Heart left ventricle (tissue), 16 donors: ENCODE measurements around the gene PIK3CA. TPM values are rescaled to one million over a fixed set of nuclear protein-coding genes. Genes with fewer than 3 reads are reported as not detected.
"Not testable (repeated sequence)": the region's sequence is repeated elsewhere in the genome, so short reads cannot be mapped to it uniquely, and the experiment has no call there.

Experiments used
- ATAC-seq, 4 donors: fragments of 200-7000 bp; cut with Tn5 transposase; one replicate each; pipeline ENCODE4 v1.9.1; 2020 to 2022; ENCODE audit warnings: moderate library complexity in 4 of 4, mild to moderate bottlenecking in 3 of 4, moderate number of reproducible peaks in 1 of 4
- DNase-seq, 5 donors: peaks; one replicate each; pipeline ENCODE4 v3.0.0-alpha.2; 2020
- H3K27ac ChIP-seq, 12 donors: fragments of 200-600 bp; sonication (generic) in 4 of 12; one replicate each; pipeline versions ENCODE4 v1.5.0 to v1.8.0; 2016 to 2022; ENCODE audit warnings: mild to moderate bottlenecking in 2 of 12
- H3K27me3 ChIP-seq, 9 donors: fragments of 200-600 bp; sonication (generic) in 2 of 9; one replicate each; pipeline versions ENCODE4 v1.5.1 to v1.8.0; 2016 to 2022; ENCODE audit warnings: mild to moderate bottlenecking in 3 of 9
- H3K36me3 ChIP-seq, 9 donors: fragments of 200-600 bp; sonication (generic) in 2 of 9; one replicate each; pipeline versions ENCODE4 v1.5.0 to v1.8.0; 2018 to 2022; ENCODE audit warnings: mild to moderate bottlenecking in 2 of 9
- H3K4me1 ChIP-seq, 12 donors: fragments of 200-600 bp; sonication (generic) in 4 of 12; one replicate each; pipeline versions ENCODE4 v1.5.0 to v1.8.0; 2016 to 2022; ENCODE audit warnings: mild to moderate bottlenecking in 3 of 12
- H3K4me3 ChIP-seq, 12 donors: fragments of 200-600 bp; sonication (generic) in 4 of 12; one replicate each; pipeline versions ENCODE4 v1.5.0 to v1.8.0; 2017 to 2022; ENCODE audit warnings: mild to moderate bottlenecking in 9 of 12, moderate library complexity in 4 of 12
- H3K9me3 ChIP-seq, 12 donors: fragments of 200-600 bp; sonication (generic) in 4 of 12; one replicate each; pipeline versions ENCODE4 v1.5.0 to v1.8.0; 2016 to 2022; ENCODE audit warnings: mild to moderate bottlenecking in 1 of 12
- CTCF ChIP-seq, 12 donors: fragments of 200-600 bp; sonication (generic) in 4 of 12; IDR thresholded peaks; one replicate each; pipeline versions ENCODE4 v1.5.0 to v1.8.0; 2018 to 2022; ENCODE audit warnings: antibody characterized with exemption in 12 of 12, mild to moderate bottlenecking in 5 of 12
- POLR2A ChIP-seq, 2 donors: fragments of 450-650 bp; IDR thresholded peaks; one replicate each; pipeline ENCODE4 v1.6.1; 2017; ENCODE audit warnings: antibody characterized with exemption in 2 of 2, mild to moderate bottlenecking in 2 of 2, moderate library complexity in 2 of 2
- WGBS, 4 donors: extraction: QIAGEN DNeasy Blood & Tissue Kit in 2 of 4; methylation state at CpG; one replicate each; pipeline versions ENCODE4 v1.1.5 to v1.1.7; 2013 to 2018; 5-methylcytosine and 5-hydroxymethylcytosine counted together
- intact Hi-C, 10 donors: fragments of 100-400 bp; cut with DNase I; formaldehyde crosslinking; loops; one replicate each; pipeline versions ENCODE4 v1.11.1 to v1.14.2; 2022
- polyA plus RNA-seq, 2 donors: library from polyadenylated mRNA; stranded (reverse); fragments of 200-250 nt; gene quantifications; one replicate each; pipeline ENCODE4 v1.2.3, GENCODE V29; 2013
- total RNA-seq, 9 donors: library from RNA; depleted of rRNA in 2 of 9; stranded (reverse); fragments of >200 nt in 2 of 9; fragmentation: NEBNext Ultra II Directional in 3 of 9; extraction: Animal tissue kit (Norgen Biotek cat#: 25700) in 3 of 9; gene quantifications; one replicate each; pipeline versions ENCODE4 v1.1.0 to v1.2.4, GENCODE V29; 2016 to 2023
- donor health status: ischemic (EF 13 %, LVEDD 7.1; RV severe dilation, severe dysfunction).
- donor health status: healthy with polysubstance abuse.
- donor health status: DM: no; HTN: yes; CAD: no.
- donor health status: DM: no; HTN: no; CAD: no.
- donor health status: ischemic (EF 25% LVEDD 6.9; RV normal size, moderate dysfunction).
- donor health status: ischemic (EF 25% LVEDD 5.7; RV mildly dilated, moderate dysfunction).
- donor health status: healthy.
- donor health status: DM: yes; HTN: yes; CAD: no.
- donor health status: ischemic (EF 35%, LVEDD 5.7; RV mildly dilated, moderate dysfunction).
- donor health status: nonischemic (EF 11% LVEDD 7.7; RV severe dilation, severe dysfunction).
- donor health status: DM: yes; HTN: yes; CAD: no.
- donor health status: PGD.
- donor health status: ischemic (EF 29% LVEDD 5.4; RV normal size, mild dysfunction).
- donor health status: nonischemic (EF 23%, LVEDD 6.1; RV moderate dilation, normal function).

PIK3CA gene
- total and polyA plus RNA-seq, 11 donors, result 3.1 to 28.0 (median 18.7) TPM

DNA sequence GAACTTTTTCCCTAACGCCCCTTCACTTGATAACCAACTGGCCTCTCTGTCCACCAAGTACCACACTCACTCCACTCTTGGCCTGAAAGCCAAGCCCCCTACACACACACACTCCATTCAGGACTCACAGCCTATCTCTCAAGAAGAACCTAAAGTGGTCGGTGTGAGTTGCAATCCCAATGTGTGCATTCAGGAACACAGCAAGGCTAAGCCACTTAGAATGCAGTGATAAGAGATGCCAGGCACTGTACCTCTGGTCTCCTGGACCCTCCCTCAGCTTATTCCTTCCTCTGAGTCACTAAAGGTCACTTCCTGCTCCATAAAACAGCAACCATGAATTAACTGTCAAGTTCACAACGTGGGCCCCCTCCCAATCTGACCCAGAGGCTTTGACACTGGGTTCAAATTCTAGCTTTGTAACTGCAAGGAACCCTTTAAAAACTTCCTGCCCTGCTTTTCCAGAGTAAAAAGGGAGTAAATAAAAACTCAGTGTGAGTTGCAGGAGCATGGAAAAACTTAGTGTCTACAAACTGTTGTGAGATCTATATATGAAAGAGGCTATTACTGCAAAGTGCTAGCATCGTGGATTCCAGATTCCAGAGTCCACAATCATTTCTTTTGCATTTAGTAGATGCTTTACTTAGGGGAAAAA lies 120.4 kb downstream of the PIK3CA start:
- Histone ChIP-seq H3K27me3 (no peaks in the 10 kb centered on the region), H3K9me3 (no peaks in the 10 kb centered on the region), H3K27ac (no peak overlapping the region), H3K4me3 (no peak overlapping the region), H3K36me3 (no peaks in the 10 kb centered on the region), H3K4me1 (peaks cover 0 to 12% (median 3%) of the 10 kb centered on the region in 12 donors)
- ATAC-seq, result peak in 1 of 4 donors; percentile 16
- intact Hi-C loops, result loop anchor here in 2 of 10 donors (5.0 to 10.0 kb wide), 2 partner anchors 46 to 121 kb away; partner anchors contain the start of gene PIK3CA (in 1 of the 2)
- DNase-seq, result no peak
- TF ChIP-seq POLR2A (IDR thresholded peaks at IDR 0.05) (no peak), CTCF (IDR thresholded peaks at IDR 0.05) (no peak)
- 42 to 56% (median 55%) methylated on average over 4 of the region's 4 CpGs for WGBS, 4 donors

- WGBS, 4 donors, result 77 to 84% (median 82%) methylated on average over 4 of the region's 4 CpGs
- H3K4me3 ChIP-seq, result no peak overlapping the region
- ATAC-seq, result no peak
- TF ChIP-seq CTCF (IDR thresholded peaks at IDR 0.05) (no peak), POLR2A (IDR thresholded peaks at IDR 0.05) (no peak)
- no peaks in the 10 kb centered on the region for H3K36me3 ChIP-seq
- DNase-seq, result no peak
- H3K9me3 ChIP-seq, result no peaks in the 10 kb centered on the region
- no peak overlapping the region for H3K27ac ChIP-seq
- intact Hi-C loops, result loop anchor here in 2 of 10 donors (5.0 to 10.0 kb wide), 2 partner anchors 46 to 122 kb away; partner anchors contain the start of gene PIK3CA (in 1 of the 2)
- no peaks in the 10 kb centered on the region for H3K27me3 ChIP-seq
- H3K4me1 ChIP-seq, result peaks cover 0 to 12% (median 3%) of the 10 kb centered on the region in 12 donors
These were observed 121.1 kb downstream of the PIK3CA start for GRCh38 chr3:179269152-179269707.

GRCh38 chr3:179272385-179272784 lies 124.2 kb downstream of the PIK3CA start:
- peaks cover 0 to 7% (median 0%) of the 10 kb centered on the region in 12 donors for H3K4me1 ChIP-seq
- no peaks in the 10 kb centered on the region for H3K27me3 ChIP-seq
- no peaks in the 10 kb centered on the region for H3K9me3 ChIP-seq
- DNase-seq (no peak), ATAC-seq (no peak)
- intact Hi-C loops, result no loop called here
- H3K27ac ChIP-seq, result no peak overlapping the region
- TF ChIP-seq CTCF (IDR thresholded peaks at IDR 0.05) (peak in 7 of 12 donors; percentile 10 to 32 (median 18)), POLR2A (IDR thresholded peaks at IDR 0.05) (no peak)
- no peak overlapping the region for H3K4me3 ChIP-seq
- 93 to 100% (median 96%) methylated on average over 3 of the region's 3 CpGs for WGBS, 4 donors
- H3K36me3 ChIP-seq, result no peaks in the 10 kb centered on the region

DNA sequence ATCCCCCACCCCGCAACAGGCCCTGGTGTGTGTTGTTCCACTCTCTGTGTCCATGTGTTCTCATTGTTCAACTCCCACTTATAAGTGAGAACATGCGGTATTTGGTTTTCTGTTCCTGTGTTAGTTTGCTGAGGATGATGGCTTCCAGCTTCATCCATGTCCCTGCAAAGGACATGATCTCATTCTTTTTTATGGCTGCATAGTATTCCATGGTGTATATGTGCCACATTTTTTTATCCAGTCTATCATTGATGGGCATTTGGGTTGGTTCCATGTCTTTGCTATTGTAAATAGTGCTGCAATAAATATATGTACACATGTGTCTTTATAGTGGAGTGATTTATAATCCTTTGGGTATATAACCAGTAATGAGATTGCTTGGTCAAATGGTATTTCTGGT lies 126.3 kb downstream of the PIK3CA start:
- DNase-seq, H3K4me3 ChIP-seq, ATAC-seq, H3K27me3 ChIP-seq, H3K9me3 ChIP-seq, intact Hi-C loops, H3K27ac ChIP-seq, H3K4me1 ChIP-seq, H3K36me3 ChIP-seq: not testable (repeated sequence)
- 96 to 97% (median 96%) methylated on average over 2 of the region's 2 CpGs for WGBS, 4 donors
